ENCODE data around the gene SPSB4. TPM values are rescaled to one million over a fixed set of nuclear protein-coding genes. Genes with fewer than 3 reads are reported as not detected.

SPSB4 gene
- total RNA-seq, 2 experiments from 2014 or later, result not detected

DNA sequence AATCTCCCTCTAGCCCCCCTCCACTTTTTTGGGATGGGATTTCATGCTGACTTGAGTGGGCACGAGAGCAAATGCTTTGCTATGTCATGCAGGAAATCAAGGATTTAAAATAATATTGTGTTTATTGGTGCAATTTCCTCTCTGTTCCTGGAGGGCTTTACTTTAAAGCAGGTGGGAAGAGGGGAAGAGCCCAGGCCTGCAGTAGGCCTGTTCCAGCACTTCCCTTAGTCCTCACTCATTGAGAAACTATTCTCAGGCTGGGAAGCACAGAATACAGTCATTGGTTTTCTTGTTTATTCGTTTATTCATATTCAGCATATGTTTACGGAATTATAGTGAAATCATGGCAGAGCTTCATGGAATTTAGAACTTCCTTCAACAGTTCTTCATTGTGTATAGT lies 41.7 kb upstream of the SPSB4 start:
- no peak for DNase-seq (ENCODE audit: low spot score)
- Histone ChIP-seq H3K4me2 (ENCODE audit: low read length) (no peak overlapping the region), H3K79me2 (ENCODE audit: insufficient read depth, low read depth, low read length) (no peaks in the 10 kb centered on the region), H3K9me2 (ENCODE audit: insufficient read depth, low read length) (no peaks in the 10 kb centered on the region), H3K36me3 (ENCODE audit: insufficient read depth, low read length) (no peaks in the 10 kb centered on the region), H3K9me3 (ENCODE audit: low read length) (no peaks in the 10 kb centered on the region), H3K27ac (ENCODE audit: low read depth, low read length, poor library complexity, severe bottlenecking) (no peak overlapping the region), H3K4me1 (ENCODE audit: insufficient read depth, low read length, poor library complexity, severe bottlenecking) (no peaks in the 10 kb centered on the region), H2AFZ (ENCODE audit: low read length) (no peak overlapping the region), H3K4me3 (ENCODE audit: low read depth, low read length, poor library complexity, severe bottlenecking) (no peak overlapping the region), H4K20me1 (ENCODE audit: insufficient read depth, low read length) (no peaks in the 10 kb centered on the region)
- ChIA-PET POLR2A (no interaction called here), CTCF (ENCODE audit: unreplicated experiment) (interaction anchor here (1.2 kb wide), 1 partner anchor 11 kb away, joined by 3 read pairs; no protein-coding TSS in a partner anchor)
- BruUV-seq (replicated peaks), result no TSS peak
- TF ChIP-seq, protein P1, sequence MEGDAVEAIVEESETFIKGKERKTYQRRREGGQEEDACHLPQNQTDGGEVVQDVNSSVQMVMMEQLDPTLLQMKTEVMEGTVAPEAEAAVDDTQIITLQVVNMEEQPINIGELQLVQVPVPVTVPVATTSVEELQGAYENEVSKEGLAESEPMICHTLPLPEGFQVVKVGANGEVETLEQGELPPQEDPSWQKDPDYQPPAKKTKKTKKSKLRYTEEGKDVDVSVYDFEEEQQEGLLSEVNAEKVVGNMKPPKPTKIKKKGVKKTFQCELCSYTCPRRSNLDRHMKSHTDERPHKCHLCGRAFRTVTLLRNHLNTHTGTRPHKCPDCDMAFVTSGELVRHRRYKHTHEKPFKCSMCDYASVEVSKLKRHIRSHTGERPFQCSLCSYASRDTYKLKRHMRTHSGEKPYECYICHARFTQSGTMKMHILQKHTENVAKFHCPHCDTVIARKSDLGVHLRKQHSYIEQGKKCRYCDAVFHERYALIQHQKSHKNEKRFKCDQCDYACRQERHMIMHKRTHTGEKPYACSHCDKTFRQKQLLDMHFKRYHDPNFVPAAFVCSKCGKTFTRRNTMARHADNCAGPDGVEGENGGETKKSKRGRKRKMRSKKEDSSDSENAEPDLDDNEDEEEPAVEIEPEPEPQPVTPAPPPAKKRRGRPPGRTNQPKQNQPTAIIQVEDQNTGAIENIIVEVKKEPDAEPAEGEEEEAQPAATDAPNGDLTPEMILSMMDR (conservative IDR thresholded peaks at IDR 0.05; ENCODE audit: low read length), result no peak
- no peak for TF ChIP-seq EZH2phosphoT487 (IDR thresholded peaks at IDR 0.05; ENCODE audit: borderline replicate concordance, low read depth, low read length)
- intact Hi-C loops (cut with micrococcal nuclease; ENCODE audit: unreplicated experiment), result no loop called here

DNA sequence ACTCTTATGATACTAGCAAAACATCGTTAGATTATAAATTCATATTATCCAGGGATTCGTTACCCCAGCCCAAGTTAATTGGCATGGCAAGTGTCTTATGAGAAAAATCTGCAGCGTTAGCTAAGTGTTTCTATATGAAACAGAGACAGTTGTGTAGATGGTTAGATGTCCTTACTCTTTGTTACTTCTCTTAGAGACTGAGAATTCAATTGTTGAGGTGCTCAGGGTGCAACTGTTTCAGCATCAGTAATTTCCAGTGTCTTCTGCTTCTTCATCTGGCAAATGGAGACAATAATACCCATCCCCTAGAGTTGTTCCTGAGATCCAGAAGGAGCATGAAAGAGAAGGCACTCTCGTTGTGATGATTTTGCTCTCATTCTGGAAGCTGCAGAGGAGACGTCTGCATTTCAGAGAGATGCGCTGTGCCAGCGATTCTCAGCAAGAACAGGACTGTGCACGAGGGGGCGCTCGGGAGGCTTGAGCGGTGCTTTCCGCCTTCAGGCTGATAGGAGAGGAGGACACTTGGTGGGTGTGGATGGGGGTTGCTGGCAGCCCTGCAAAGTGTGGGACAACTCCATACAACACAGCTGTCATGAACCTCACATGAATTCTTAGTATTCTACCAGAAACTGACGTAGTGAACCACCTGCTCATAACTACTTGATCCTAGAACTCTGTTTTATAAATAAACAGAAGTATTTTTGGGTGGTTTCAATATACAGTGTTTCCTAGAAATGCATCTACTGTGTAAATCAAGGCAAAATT lies 39.7 kb upstream of the SPSB4 start:
- no peak overlapping the region for H2AFZ ChIP-seq (ENCODE audit: low read length)
- H3K36me3 ChIP-seq (ENCODE audit: insufficient read depth, low read length), result no peaks in the 10 kb centered on the region
- ChIA-PET CTCF (ENCODE audit: unreplicated experiment) (no interaction called here), POLR2A (interaction anchor here (0.9 kb wide), 1 partner anchor 176 kb away, joined by 7 read pairs; no protein-coding TSS in a partner anchor)
- H3K4me2 ChIP-seq (ENCODE audit: low read length), result no peak overlapping the region
- peak; percentile 64 for DNase-seq (ENCODE audit: low spot score)
- no peaks in the 10 kb centered on the region for H3K79me2 ChIP-seq (ENCODE audit: insufficient read depth, low read depth, low read length)
- H3K4me3 ChIP-seq (ENCODE audit: low read depth, low read length, poor library complexity, severe bottlenecking), result no peak overlapping the region
- TF ChIP-seq, protein P1 (conservative IDR thresholded peaks at IDR 0.05; ENCODE audit: low read length), result peak; percentile 90
- TF ChIP-seq EZH2phosphoT487 (IDR thresholded peaks at IDR 0.05; ENCODE audit: borderline replicate concordance, low read depth, low read length), result no peak
- intact Hi-C loops (cut with micrococcal nuclease; ENCODE audit: unreplicated experiment), result no loop called here
- no peaks in the 10 kb centered on the region for H3K4me1 ChIP-seq (ENCODE audit: insufficient read depth, low read length, poor library complexity, severe bottlenecking)
- no peaks in the 10 kb centered on the region for H3K9me2 ChIP-seq (ENCODE audit: insufficient read depth, low read length)
- no peaks in the 10 kb centered on the region for H4K20me1 ChIP-seq (ENCODE audit: insufficient read depth, low read length)
- BruUV-seq (replicated peaks), result no TSS peak
- H3K27ac ChIP-seq (ENCODE audit: low read depth, low read length, poor library complexity, severe bottlenecking), result no peak overlapping the region
- no peaks in the 10 kb centered on the region for H3K9me3 ChIP-seq (ENCODE audit: low read length)

DNA sequence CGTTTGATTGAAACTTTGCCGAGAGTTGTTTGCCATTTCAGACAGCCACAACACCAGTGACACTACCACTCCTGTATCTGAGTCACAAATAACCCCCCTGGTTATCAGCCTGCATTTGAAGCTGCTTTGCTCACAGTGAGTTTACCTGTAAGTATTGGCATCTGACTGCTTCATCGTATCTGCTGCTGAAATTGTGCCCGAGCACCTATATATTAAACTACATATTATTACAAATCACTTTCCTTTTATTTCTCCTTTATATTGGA lies 39.2 kb upstream of the SPSB4 start:
- H3K79me2 ChIP-seq (ENCODE audit: insufficient read depth, low read depth, low read length), result no peaks in the 10 kb centered on the region
- no peak overlapping the region for H3K27ac ChIP-seq (ENCODE audit: low read depth, low read length, poor library complexity, severe bottlenecking)
- no peak for DNase-seq (ENCODE audit: low spot score)
- H3K4me3 ChIP-seq (ENCODE audit: low read depth, low read length, poor library complexity, severe bottlenecking), result no peak overlapping the region
- ChIA-PET POLR2A (no interaction called here), CTCF (ENCODE audit: unreplicated experiment) (no interaction called here)
- H3K4me1 ChIP-seq (ENCODE audit: insufficient read depth, low read length, poor library complexity, severe bottlenecking), result no peaks in the 10 kb centered on the region
- no peaks in the 10 kb centered on the region for H3K9me3 ChIP-seq (ENCODE audit: low read length)
- no peak overlapping the region for H2AFZ ChIP-seq (ENCODE audit: low read length)
- no peak overlapping the region for H3K4me2 ChIP-seq (ENCODE audit: low read length)
- no TSS peak for BruUV-seq (replicated peaks)
- intact Hi-C loops (cut with micrococcal nuclease; ENCODE audit: unreplicated experiment), result no loop called here
- H4K20me1 ChIP-seq (ENCODE audit: insufficient read depth, low read length), result no peaks in the 10 kb centered on the region
- TF ChIP-seq, protein P1 (conservative IDR thresholded peaks at IDR 0.05; ENCODE audit: low read length), result no peak
- no peak for TF ChIP-seq EZH2phosphoT487 (IDR thresholded peaks at IDR 0.05; ENCODE audit: borderline replicate concordance, low read depth, low read length)
- no peaks in the 10 kb centered on the region for H3K9me2 ChIP-seq (ENCODE audit: insufficient read depth, low read length)
- H3K36me3 ChIP-seq (ENCODE audit: insufficient read depth, low read length), result no peaks in the 10 kb centered on the region
